Embryonic facial prominence (tissue), 1 donor: ENCODE data around the gene OSR1.
A peak's percentile ranks its signal among the peaks of the same experiment; 100 is the strongest.

Experiments
- DNase-seq: peaks from one replicate; pipeline ENCODE4 v3.0.0-alpha.2; 2016; ENCODE audit errors: extremely low spot score

The OSR1 gene

GRCh38 chr2:19359021-19359357 is 566 bp upstream of the OSR1 start:
- no peak for DNase-seq

- no peak for DNase-seq
Observed at GRCh38 chr2:19357402-19358241, 801 bp downstream of the OSR1 start.

- DNase-seq = no peak
Observed at GRCh38 chr2:19356545-19357401, 1.6 kb downstream of the OSR1 start.

GRCh38 chr2:19355931-19356544 is 2.4 kb downstream of the OSR1 start:
- DNase-seq = no peak

GRCh38 chr2:19355416-19355821 is 3.0 kb downstream of the OSR1 start:
- no peak for DNase-seq

GRCh38 chr2:19355014-19355405 is 3.4 kb downstream of the OSR1 start:
- no peak for DNase-seq

GRCh38 chr2:19353721-19354050 is 4.7 kb downstream of the OSR1 start:
- no peak for DNase-seq

GRCh38 chr2:19352946-19353720 is 5.3 kb downstream of the OSR1 start:
- DNase-seq = no peak

- DNase-seq = no peak
Observed at GRCh38 chr2:19351899-19352697, 6.3 kb downstream of the OSR1 start.

GRCh38 chr2:19351499-19351898 is 6.9 kb downstream of the OSR1 start:
- no peak for DNase-seq

GRCh38 chr2:19350678-19351401 is 7.6 kb downstream of the OSR1 start:
- DNase-seq = no peak

- no peak for DNase-seq
Observed at GRCh38 chr2:19349911-19350677, 8.3 kb downstream of the OSR1 start.

- DNase-seq = no peak
Observed at GRCh38 chr2:19348692-19349091, 9.7 kb downstream of the OSR1 start.

- DNase-seq = peak; percentile 93
Observed at GRCh38 chr2:19347619-19348562, 10.5 kb downstream of the OSR1 start.

GRCh38 chr2:19346983-19347618 is 11.3 kb downstream of the OSR1 start:
- no peak for DNase-seq

- DNase-seq = no peak
Observed at GRCh38 chr2:19337742-19338141, 20.7 kb downstream of the OSR1 start.

- DNase-seq = no peak
Observed at GRCh38 chr2:19337202-19337601, 21.2 kb downstream of the OSR1 start.

- DNase-seq = no peak
Observed at GRCh38 chr2:19336781-19337180, 21.6 kb downstream of the OSR1 start.
